Neural progenitor cell (in vitro differentiated cells): ENCODE data around the gene AGO3. TPM values are rescaled to one million over a fixed set of nuclear protein-coding genes. Genes with fewer than 3 reads are reported as not detected.

Experiments used
- DNase-seq: peaks from one replicate; pipeline ENCODE4 v3.0.0-alpha.2; 2016; ENCODE audit warnings: low spot score
- H2AFZ ChIP-seq: fragments of 200-600 bp; sonication (generic); replicated peaks from 2 replicates; pipeline ENCODE4 v1.6.1; 2016; ENCODE audit warnings: antibody characterized with exemption
- H3F3A ChIP-seq: fragments of 200-600 bp; sonication (generic); 2 replicates; pipeline ENCODE4 v1.6.1; 2016; ENCODE audit warnings: antibody characterized with exemption, low read depth
- H3K27ac ChIP-seq: fragments of 200-600 bp; sonication (generic); 2 replicates; pipeline ENCODE4 v1.5.1; 2016; ENCODE audit warnings: mild to moderate bottlenecking
- H3K27me3 ChIP-seq: fragments of 200-600 bp; sonication (generic); 2 replicates; pipeline ENCODE4 v1.6.1; 2016; ENCODE audit warnings: mild to moderate bottlenecking, moderate library complexity
- H3K36me3 ChIP-seq: fragments of 200-600 bp; sonication (generic); 2 replicates; pipeline ENCODE4 v1.5.1; 2016
- H3K4me1 ChIP-seq: fragments of 200-600 bp; sonication (generic); 2 replicates; pipeline ENCODE4 v1.6.1; 2016; ENCODE audit warnings: mixed run types
- H3K4me2 ChIP-seq: fragments of 200-600 bp; sonication (generic); 2 replicates; pipeline ENCODE4 v1.6.1; 2016
- H3K4me3 ChIP-seq: fragments of 200-600 bp; sonication (generic); 2 replicates; pipeline ENCODE4 v1.5.1; 2016
- H3K79me2 ChIP-seq: fragments of 200-600 bp; sonication (generic); 2 replicates; pipeline ENCODE4 v1.6.1; 2016; ENCODE audit warnings: low read depth
- H3K9ac ChIP-seq: fragments of 200-600 bp; sonication (generic); 2 replicates; pipeline ENCODE4 v1.6.1; 2016
- H3K9me3 ChIP-seq: fragments of 200-600 bp; sonication (generic); 2 replicates; pipeline ENCODE4 v1.5.1; 2016; ENCODE audit warnings: low read depth
- H4K20me1 ChIP-seq: fragments of 200-600 bp; sonication (generic); 2 replicates; pipeline ENCODE4 v1.6.1; 2016; ENCODE audit warnings: low read depth
- H3K27ac Mint-ChIP-seq: 3 replicates; pipeline ENCODE4 v1.8.0; 2021; ENCODE audit warnings: mixed read lengths
- H3K27me3 Mint-ChIP-seq: 2 replicates; pipeline ENCODE4 v1.8.0; 2022; ENCODE audit warnings: low read depth, mild to moderate bottlenecking, inconsistent platforms, moderate library complexity, mixed read lengths; ENCODE audit not compliant: insufficient read depth
- H3K36me3 Mint-ChIP-seq: 3 replicates; pipeline ENCODE4 v1.8.0; 2021; ENCODE audit warnings: mixed read lengths
- H3K4me1 Mint-ChIP-seq: 3 replicates; pipeline ENCODE4 v1.8.0; 2021; ENCODE audit warnings: mixed read lengths
- H3K4me3 Mint-ChIP-seq: 3 replicates; pipeline ENCODE4 v1.8.0; 2021; ENCODE audit warnings: mild to moderate bottlenecking, moderate library complexity, mixed read lengths
- H3K9me3 Mint-ChIP-seq: 3 replicates; pipeline ENCODE4 v1.8.0; 2020; ENCODE audit warnings: mixed read lengths
- EZH2 ChIP-seq: fragments of 200-600 bp; sonication (generic); IDR thresholded peaks from 2 replicates; pipeline ENCODE4 v1.6.1; 2017; ENCODE audit warnings: antibody characterized with exemption, mild to moderate bottlenecking, moderate library complexity
- EZH2phosphoT487 ChIP-seq: fragments of 200-600 bp; sonication (generic); IDR thresholded peaks from 2 replicates; pipeline ENCODE4 v1.6.1; 2017; ENCODE audit warnings: antibody characterized with exemption
- total RNA-seq: library from RNA; depleted of rRNA; stranded (reverse); fragments of >200 nt; gene quantifications from 2 replicates; pipeline ENCODE4 v1.2.3, GENCODE V29; 2015; ENCODE audit warnings: low replicate concordance
- TF ChIP-seq, protein P1 (sequence below): fragments of 200-600 bp; sonication (generic); IDR thresholded peaks from 2 replicates; pipeline ENCODE4 v1.5.1; 2017; ENCODE audit warnings: antibody characterized with exemption, mild to moderate bottlenecking

Gene AGO3
- total RNA-seq, 1 donor from 2014 or later = 45.2 TPM

DNA sequence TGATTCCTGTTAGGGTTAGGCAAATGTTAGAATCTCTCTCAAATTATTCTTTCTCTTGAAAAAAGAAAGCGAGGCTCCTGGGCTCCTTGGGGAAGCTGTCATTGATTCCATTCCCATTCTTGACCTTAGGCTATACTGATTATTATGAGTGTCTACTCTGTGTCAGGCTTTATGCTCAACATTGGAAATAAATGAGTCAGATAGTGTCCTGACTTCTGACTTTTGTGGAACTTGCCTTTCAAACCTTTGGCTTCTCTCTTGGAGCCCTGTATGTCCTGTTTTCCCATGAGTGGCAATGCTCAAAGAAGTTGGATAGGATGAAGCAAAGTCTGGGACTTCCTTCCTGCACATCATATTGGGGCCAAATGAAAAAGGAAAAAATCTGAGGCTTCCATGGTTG is 36.2 kb upstream of the AGO3 start:
- H3K27ac ChIP-seq = no peak overlapping the region
- H3F3A ChIP-seq = no peaks in the 10 kb centered on the region
- Mint-ChIP-seq H3K4me3 (no peak overlapping the region), H3K36me3 (peaks cover 27% of the 10 kb centered on the region), H3K27me3 (no peaks in the 10 kb centered on the region), H3K4me1 (no peaks in the 10 kb centered on the region), H3K27ac (no peak overlapping the region), H3K9me3 (no peaks in the 10 kb centered on the region)
- no peaks in the 10 kb centered on the region for H3K4me1 ChIP-seq
- H3K36me3 ChIP-seq = peaks cover 10% of the 10 kb centered on the region
- no peak overlapping the region for H3K9ac ChIP-seq
- no peak overlapping the region for H3K4me3 ChIP-seq
- H3K27me3 ChIP-seq = no peaks in the 10 kb centered on the region
- peaks cover 8% of the 10 kb centered on the region for H3K79me2 ChIP-seq
- H4K20me1 ChIP-seq = peaks cover 36% of the 10 kb centered on the region
- DNase-seq = no peak
- H2AFZ ChIP-seq = no peak overlapping the region
- no peaks in the 10 kb centered on the region for H3K9me3 ChIP-seq
- TF ChIP-seq, protein P1, sequence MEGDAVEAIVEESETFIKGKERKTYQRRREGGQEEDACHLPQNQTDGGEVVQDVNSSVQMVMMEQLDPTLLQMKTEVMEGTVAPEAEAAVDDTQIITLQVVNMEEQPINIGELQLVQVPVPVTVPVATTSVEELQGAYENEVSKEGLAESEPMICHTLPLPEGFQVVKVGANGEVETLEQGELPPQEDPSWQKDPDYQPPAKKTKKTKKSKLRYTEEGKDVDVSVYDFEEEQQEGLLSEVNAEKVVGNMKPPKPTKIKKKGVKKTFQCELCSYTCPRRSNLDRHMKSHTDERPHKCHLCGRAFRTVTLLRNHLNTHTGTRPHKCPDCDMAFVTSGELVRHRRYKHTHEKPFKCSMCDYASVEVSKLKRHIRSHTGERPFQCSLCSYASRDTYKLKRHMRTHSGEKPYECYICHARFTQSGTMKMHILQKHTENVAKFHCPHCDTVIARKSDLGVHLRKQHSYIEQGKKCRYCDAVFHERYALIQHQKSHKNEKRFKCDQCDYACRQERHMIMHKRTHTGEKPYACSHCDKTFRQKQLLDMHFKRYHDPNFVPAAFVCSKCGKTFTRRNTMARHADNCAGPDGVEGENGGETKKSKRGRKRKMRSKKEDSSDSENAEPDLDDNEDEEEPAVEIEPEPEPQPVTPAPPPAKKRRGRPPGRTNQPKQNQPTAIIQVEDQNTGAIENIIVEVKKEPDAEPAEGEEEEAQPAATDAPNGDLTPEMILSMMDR = no peak
- TF ChIP-seq EZH2 (no peak), EZH2phosphoT487 (no peak)
- H3K4me2 ChIP-seq = no peak overlapping the region

DNA sequence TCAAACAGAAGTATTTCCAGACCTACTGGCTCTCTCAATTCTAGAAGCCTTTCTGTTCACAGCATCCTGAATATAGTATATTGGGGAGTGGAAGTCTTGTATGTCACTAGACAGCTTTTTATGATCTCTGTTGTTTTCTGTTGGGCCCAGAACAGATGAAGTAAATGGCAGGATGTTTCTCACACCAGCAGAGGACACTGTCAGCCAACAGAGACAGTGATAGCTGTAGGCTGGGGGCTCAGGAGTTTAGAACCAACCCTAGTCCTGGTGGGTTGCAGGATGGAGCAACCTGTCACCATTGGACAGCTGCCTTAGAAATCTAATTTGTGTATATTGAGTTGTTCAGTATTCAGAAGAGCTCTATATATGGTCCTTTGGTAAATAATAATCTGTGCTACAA is 31.0 kb upstream of the AGO3 start:
- H3K27me3 Mint-ChIP-seq = peaks cover 2% of the 10 kb centered on the region
- peaks cover 34% of the 10 kb centered on the region for H3K36me3 Mint-ChIP-seq
- no peak overlapping the region for H2AFZ ChIP-seq
- DNase-seq = no peak
- no peak overlapping the region for H3K4me2 ChIP-seq
- H3K79me2 ChIP-seq = no peaks in the 10 kb centered on the region
- H3K4me1 ChIP-seq = no peaks in the 10 kb centered on the region
- H3F3A ChIP-seq = no peaks in the 10 kb centered on the region
- peaks cover 8% of the 10 kb centered on the region for H4K20me1 ChIP-seq
- H3K27ac ChIP-seq = no peak overlapping the region
- H3K36me3 ChIP-seq = no peaks in the 10 kb centered on the region
- H3K9ac ChIP-seq = no peak overlapping the region
- no peaks in the 10 kb centered on the region for H3K9me3 ChIP-seq
- no peak overlapping the region for H3K4me3 Mint-ChIP-seq
- H3K27me3 ChIP-seq = no peaks in the 10 kb centered on the region
- no peak overlapping the region for H3K4me3 ChIP-seq
- H3K4me1 Mint-ChIP-seq = no peaks in the 10 kb centered on the region
- H3K27ac Mint-ChIP-seq = no peak overlapping the region
- no peak for TF ChIP-seq EZH2phosphoT487
- TF ChIP-seq, protein P1 = peak; percentile 9
- H3K9me3 Mint-ChIP-seq = no peaks in the 10 kb centered on the region

DNA sequence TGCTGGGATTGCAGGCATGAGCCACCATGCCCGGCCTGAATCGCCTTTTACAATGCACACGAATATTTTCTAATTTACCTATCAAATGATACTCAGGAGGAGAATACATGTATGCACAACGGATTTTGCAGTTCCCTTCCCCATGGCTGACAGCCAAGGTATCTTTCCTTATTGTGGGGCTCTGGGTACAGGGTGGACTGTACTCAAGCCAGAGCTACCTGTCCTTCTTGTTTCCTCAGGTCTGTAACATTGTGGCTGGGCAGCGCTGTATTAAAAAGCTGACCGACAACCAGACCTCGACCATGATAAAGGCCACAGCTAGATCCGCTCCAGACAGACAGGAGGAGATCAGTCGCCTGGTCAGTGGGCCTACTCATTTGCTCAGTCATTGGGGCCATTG is 29.7 kb upstream of the AGO3 start:
- H3K9ac ChIP-seq = no peak overlapping the region
- H4K20me1 ChIP-seq = peaks cover 8% of the 10 kb centered on the region
- no peaks in the 10 kb centered on the region for H3K9me3 ChIP-seq
- TF ChIP-seq, protein P1 = no peak
- TF ChIP-seq EZH2 (no peak), EZH2phosphoT487 (no peak)
- Mint-ChIP-seq H3K36me3 (peaks cover 34% of the 10 kb centered on the region), H3K27ac (no peak overlapping the region), H3K27me3 (peaks cover 2% of the 10 kb centered on the region), H3K9me3 (no peaks in the 10 kb centered on the region), H3K4me1 (no peaks in the 10 kb centered on the region), H3K4me3 (no peak overlapping the region)
- no peaks in the 10 kb centered on the region for H3F3A ChIP-seq
- H3K79me2 ChIP-seq = no peaks in the 10 kb centered on the region
- no peaks in the 10 kb centered on the region for H3K27me3 ChIP-seq
- no peaks in the 10 kb centered on the region for H3K4me1 ChIP-seq
- no peaks in the 10 kb centered on the region for H3K36me3 ChIP-seq
- H3K4me3 ChIP-seq = no peak overlapping the region
- no peak overlapping the region for H3K27ac ChIP-seq
- DNase-seq = no peak
- H2AFZ ChIP-seq = no peak overlapping the region
- H3K4me2 ChIP-seq = no peak overlapping the region
